ENCODE measurements around the gene PIEZO2.
"Not testable (repeated sequence)": the region's sequence is repeated elsewhere in the genome, so short reads cannot be mapped to it uniquely, and the experiment has no call there.

PIEZO2 gene

GRCh38 chr18:11136241-11136640, 13.1 kb downstream of the PIEZO2 start:
- Histone ChIP-seq H3K9ac (no peak overlapping the region), H3K36me3 (no peaks in the 10 kb centered on the region), H3K4me1 (no peaks in the 10 kb centered on the region), H4K20me1 (no peaks in the 10 kb centered on the region), H3K27me3 (no peaks in the 10 kb centered on the region), H3K9me3 (no peaks in the 10 kb centered on the region), H3K4me3 (no peak overlapping the region), H3K27ac (no peak overlapping the region), H3K4me2 (no peak overlapping the region)
- no peak for TF ChIP-seq Cebpa-rat (IDR thresholded peaks at IDR 0.05)

- Histone ChIP-seq H3K36me3 (no peaks in the 10 kb centered on the region), H3K27me3 (no peaks in the 10 kb centered on the region), H3K9me3 (no peaks in the 10 kb centered on the region), H3K27ac (no peak overlapping the region), H3K4me2 (no peak overlapping the region), H4K20me1 (no peaks in the 10 kb centered on the region), H3K4me3 (no peak overlapping the region), H3K4me1 (no peaks in the 10 kb centered on the region), H3K9ac (no peak overlapping the region)
- no peak for TF ChIP-seq Cebpa-rat (IDR thresholded peaks at IDR 0.05)
These were observed 14.4 kb downstream of the PIEZO2 start for GRCh38 chr18:11134940-11135339.

GRCh38 chr18:11129059-11129458, 20.3 kb downstream of the PIEZO2 start:
- not testable (repeated sequence) for H3K36me3 ChIP-seq, H3K4me2 ChIP-seq

GRCh38 chr18:11125492-11126315, 23.7 kb downstream of the PIEZO2 start:
- peaks cover 18% of the 10 kb centered on the region for H3K9me3 ChIP-seq
- no peaks in the 10 kb centered on the region for H3K36me3 ChIP-seq
- H3K4me3 ChIP-seq: no peak overlapping the region
- no peak overlapping the region for H3K4me2 ChIP-seq
- H3K27me3 ChIP-seq: no peaks in the 10 kb centered on the region
- TF ChIP-seq Cebpa-rat (IDR thresholded peaks at IDR 0.05): no peak
- no peaks in the 10 kb centered on the region for H3K4me1 ChIP-seq
- no peak overlapping the region for H3K27ac ChIP-seq
- H4K20me1 ChIP-seq: no peaks in the 10 kb centered on the region
- no peak overlapping the region for H3K9ac ChIP-seq

More at GRCh38 chr18:11129059-11129458, 20.3 kb downstream of the PIEZO2 start:
- not testable (repeated sequence) for H3K4me3 ChIP-seq, H4K20me1 ChIP-seq, H3K27ac ChIP-seq, H3K9ac ChIP-seq, H3K27me3 ChIP-seq, H3K4me1 ChIP-seq
- H3K9me3 ChIP-seq: peaks cover 18% of the 10 kb centered on the region

GRCh38 chr18:11124054-11124453, 25.3 kb downstream of the PIEZO2 start:
- Histone ChIP-seq H3K4me3 (no peak overlapping the region), H3K36me3 (no peaks in the 10 kb centered on the region), H4K20me1 (no peaks in the 10 kb centered on the region), H3K27ac (no peak overlapping the region), H3K27me3 (no peaks in the 10 kb centered on the region), H3K9me3 (peaks cover 10% of the 10 kb centered on the region), H3K9ac (no peak overlapping the region), H3K4me2 (no peak overlapping the region), H3K4me1 (no peaks in the 10 kb centered on the region)
- TF ChIP-seq Cebpa-rat (IDR thresholded peaks at IDR 0.05): no peak

GRCh38 chr18:11121443-11121849, 27.9 kb downstream of the PIEZO2 start:
- no peak overlapping the region for H3K9ac ChIP-seq
- no peak overlapping the region for H3K4me2 ChIP-seq
- H4K20me1 ChIP-seq: no peaks in the 10 kb centered on the region
- H3K36me3 ChIP-seq: no peaks in the 10 kb centered on the region
- no peak overlapping the region for H3K27ac ChIP-seq
- H3K9me3 ChIP-seq: no peaks in the 10 kb centered on the region
- H3K4me1 ChIP-seq: no peaks in the 10 kb centered on the region
- H3K27me3 ChIP-seq: no peaks in the 10 kb centered on the region
- no peak overlapping the region for H3K4me3 ChIP-seq
- no peak for TF ChIP-seq Cebpa-rat (IDR thresholded peaks at IDR 0.05)

GRCh38 chr18:11119959-11120587, 29.3 kb downstream of the PIEZO2 start:
- TF ChIP-seq Cebpa-rat (IDR thresholded peaks at IDR 0.05): no peak
- Histone ChIP-seq H3K27me3 (no peaks in the 10 kb centered on the region), H3K9ac (no peak overlapping the region), H4K20me1 (no peaks in the 10 kb centered on the region), H3K27ac (no peak overlapping the region), H3K9me3 (no peaks in the 10 kb centered on the region), H3K4me3 (no peak overlapping the region), H3K4me1 (no peaks in the 10 kb centered on the region), H3K36me3 (no peaks in the 10 kb centered on the region), H3K4me2 (no peak overlapping the region)

GRCh38 chr18:11119550-11119949, 29.8 kb downstream of the PIEZO2 start:
- TF ChIP-seq Cebpa-rat (IDR thresholded peaks at IDR 0.05): no peak
- no peaks in the 10 kb centered on the region for H3K27me3 ChIP-seq
- no peaks in the 10 kb centered on the region for H3K9me3 ChIP-seq
- no peaks in the 10 kb centered on the region for H3K4me1 ChIP-seq
- H3K4me2 ChIP-seq: no peak overlapping the region
- no peaks in the 10 kb centered on the region for H3K36me3 ChIP-seq
- H3K4me3 ChIP-seq: no peak overlapping the region
- H4K20me1 ChIP-seq: no peaks in the 10 kb centered on the region
- H3K27ac ChIP-seq: no peak overlapping the region
- no peak overlapping the region for H3K9ac ChIP-seq

GRCh38 chr18:11118051-11118766, 31.2 kb downstream of the PIEZO2 start:
- no peak overlapping the region for H3K9ac ChIP-seq
- H3K9me3 ChIP-seq: no peaks in the 10 kb centered on the region
- no peak overlapping the region for H3K4me2 ChIP-seq
- H3K4me3 ChIP-seq: no peak overlapping the region
- no peak for TF ChIP-seq Cebpa-rat (IDR thresholded peaks at IDR 0.05)
- no peak overlapping the region for H3K27ac ChIP-seq
- H4K20me1 ChIP-seq: no peaks in the 10 kb centered on the region
- H3K27me3 ChIP-seq: no peaks in the 10 kb centered on the region
- no peaks in the 10 kb centered on the region for H3K36me3 ChIP-seq
- H3K4me1 ChIP-seq: no peaks in the 10 kb centered on the region

GRCh38 chr18:11115276-11115675, 34.1 kb downstream of the PIEZO2 start:
- TF ChIP-seq Cebpa-rat (IDR thresholded peaks at IDR 0.05): no peak
- H3K4me1 ChIP-seq: no peaks in the 10 kb centered on the region
- H3K9me3 ChIP-seq: no peaks in the 10 kb centered on the region
- H3K9ac ChIP-seq: no peak overlapping the region
- no peak overlapping the region for H3K27ac ChIP-seq
- no peaks in the 10 kb centered on the region for H3K36me3 ChIP-seq
- H3K4me3 ChIP-seq: no peak overlapping the region
- H4K20me1 ChIP-seq: no peaks in the 10 kb centered on the region
- no peaks in the 10 kb centered on the region for H3K27me3 ChIP-seq
- H3K4me2 ChIP-seq: no peak overlapping the region
